ENCODE measurements around the gene EML6. TPM values are rescaled to one million over a fixed set of nuclear protein-coding genes. Genes with fewer than 3 reads are reported as not detected.
A peak's percentile ranks its signal among the peaks of the same experiment; 100 is the strongest.

Gene EML6
- total and polyA plus RNA-seq, 5 donors = 0.26 to 1.5 (median 0.72) TPM

DNA sequence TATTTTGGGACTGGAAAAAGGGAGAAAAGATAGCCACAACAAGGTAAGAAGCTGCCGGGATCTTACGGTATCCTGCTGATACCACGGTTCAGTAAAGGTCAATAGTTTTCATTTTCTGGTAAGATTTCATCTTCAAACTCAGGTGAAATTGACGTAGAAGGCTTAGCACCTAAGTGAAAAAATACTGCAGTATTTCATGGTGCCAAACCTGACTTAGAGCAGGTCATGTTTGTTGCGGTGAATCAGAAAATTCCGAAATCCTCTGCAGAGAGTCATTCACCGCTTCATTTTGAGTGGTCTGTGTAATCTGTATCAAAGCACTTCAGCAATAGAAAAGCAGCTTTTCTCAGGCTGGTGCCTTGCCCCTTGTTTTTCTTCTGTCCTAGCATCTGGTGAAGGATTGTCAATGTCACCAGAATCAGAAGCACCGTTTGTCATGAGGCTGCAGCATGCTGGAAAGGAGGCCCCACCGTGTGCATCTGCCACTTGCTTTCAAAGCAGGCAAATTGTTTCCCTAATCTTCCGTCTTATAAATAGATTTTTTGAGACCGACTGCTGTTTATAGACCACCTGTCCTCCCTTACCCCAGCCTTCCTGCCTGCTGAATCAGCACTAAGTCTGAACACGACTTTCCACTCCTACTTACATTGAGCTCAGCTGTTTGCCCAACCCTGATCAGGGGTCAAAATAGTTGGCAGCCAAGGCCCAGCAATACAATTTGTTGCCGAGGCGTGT lies 156.3 kb downstream of the EML6 start:
- no peak for ATAC-seq
- no peak overlapping the region for H3K4me3 ChIP-seq (ENCODE audit: low read length)
- H3K27ac ChIP-seq (ENCODE audit: low read length) = no peak overlapping the region
- DNase-seq = no peak
- intact Hi-C loops (cut with DNase I) = no loop called here
- H3K4me1 ChIP-seq (ENCODE audit: control insufficient read depth, insufficient read depth, low read length) = no peaks in the 10 kb centered on the region
- H3K27me3 ChIP-seq (ENCODE audit: control insufficient read depth, insufficient read depth) = no peaks in the 10 kb centered on the region
- H3K9me3 ChIP-seq (ENCODE audit: control insufficient read depth, low read length) = no peaks in the 10 kb centered on the region
- 68% methylated on average over 14 of the region's 14 CpGs for WGBS

DNA sequence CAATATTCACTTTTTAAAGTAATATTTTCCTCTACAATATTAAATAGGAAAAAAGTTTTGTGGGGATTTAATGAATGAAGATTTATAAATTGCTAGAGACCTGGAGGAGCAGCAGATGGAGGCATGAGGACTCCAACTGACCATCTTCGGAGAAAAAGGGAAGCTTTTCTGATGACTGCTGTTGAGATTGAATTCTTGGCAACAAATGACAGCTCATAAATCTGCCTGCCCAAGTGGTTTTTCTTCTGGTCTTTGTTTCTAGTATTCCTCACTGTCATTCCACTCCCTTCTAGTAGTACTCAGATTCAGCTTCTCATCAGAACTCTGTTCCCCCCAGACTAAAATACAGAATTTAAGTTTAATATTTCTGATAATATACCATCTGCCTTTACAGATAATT lies 157.0 kb downstream of the EML6 start:
- Histone ChIP-seq H3K9me3 (ENCODE audit: control insufficient read depth, low read length) (no peaks in the 10 kb centered on the region), H3K4me3 (ENCODE audit: low read length) (no peak overlapping the region), H3K27me3 (ENCODE audit: control insufficient read depth, insufficient read depth) (no peaks in the 10 kb centered on the region), H3K27ac (ENCODE audit: low read length) (no peak overlapping the region), H3K4me1 (ENCODE audit: control insufficient read depth, insufficient read depth, low read length) (no peaks in the 10 kb centered on the region)
- DNase-seq = no peak
- 55% methylated on average over 1 of the region's 1 CpG for WGBS
- no peak for ATAC-seq
- intact Hi-C loops (cut with DNase I) = no loop called here

DNA sequence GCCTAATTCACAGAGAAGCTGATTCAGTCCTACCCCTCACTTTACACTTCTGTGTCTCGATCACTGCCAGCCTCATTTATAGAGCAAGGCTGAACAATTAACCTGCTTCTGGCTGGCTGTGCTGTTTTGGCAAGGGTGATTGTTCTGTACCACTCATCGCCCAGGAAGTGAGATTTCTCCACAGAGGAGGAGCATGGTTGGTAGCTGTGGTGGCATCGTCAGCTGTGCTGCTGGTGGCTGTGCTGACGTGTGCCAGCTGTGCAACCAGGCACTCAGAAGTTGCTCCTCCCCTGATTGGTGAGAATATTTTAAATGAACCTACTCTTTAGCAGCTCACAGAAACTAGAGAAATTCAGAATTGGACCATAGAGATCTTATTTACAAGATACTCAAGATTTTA lies 158.3 kb downstream of the EML6 start:
- H3K4me3 ChIP-seq (ENCODE audit: low read length) = no peak overlapping the region
- DNase-seq = no peak
- intact Hi-C loops (cut with DNase I) = no loop called here
- peak; percentile 60 to 64 for ATAC-seq
- WGBS = 50% methylated on average over 4 of the region's 4 CpGs
- H3K9me3 ChIP-seq (ENCODE audit: control insufficient read depth, low read length) = no peaks in the 10 kb centered on the region
- H3K27ac ChIP-seq (ENCODE audit: low read length) = no peak overlapping the region
- no peaks in the 10 kb centered on the region for H3K4me1 ChIP-seq (ENCODE audit: control insufficient read depth, insufficient read depth, low read length)
- H3K27me3 ChIP-seq (ENCODE audit: control insufficient read depth, insufficient read depth) = no peaks in the 10 kb centered on the region

DNA sequence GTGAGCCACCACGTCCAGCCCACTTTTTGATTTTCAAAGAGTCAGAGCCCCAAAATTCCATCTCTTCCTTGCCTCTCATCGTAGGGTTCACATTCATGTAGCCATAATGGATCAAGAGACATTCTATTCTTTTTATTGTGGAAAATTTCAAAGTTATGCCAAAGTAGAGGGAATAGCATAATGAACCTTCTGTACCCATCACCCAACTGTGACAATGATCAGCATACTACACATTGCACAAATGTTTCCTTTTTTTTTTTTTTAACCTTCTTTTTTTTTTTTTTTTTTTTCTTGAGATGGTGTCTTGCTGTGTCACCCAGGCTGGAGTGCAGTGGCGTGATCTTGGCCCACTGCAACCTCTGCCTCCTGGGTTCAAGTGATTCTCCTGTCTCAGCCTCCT lies 162.4 kb downstream of the EML6 start:
- Histone ChIP-seq H3K4me3 (ENCODE audit: low read length) (no peak overlapping the region), H3K9me3 (ENCODE audit: control insufficient read depth, low read length) (no peaks in the 10 kb centered on the region), H3K27ac (ENCODE audit: low read length) (no peak overlapping the region), H3K4me1 (ENCODE audit: control insufficient read depth, insufficient read depth, low read length) (no peaks in the 10 kb centered on the region), H3K27me3 (ENCODE audit: control insufficient read depth, insufficient read depth) (no peaks in the 10 kb centered on the region)
- no peak for ATAC-seq
- intact Hi-C loops (cut with DNase I) = no loop called here
- 89% methylated on average over 3 of the region's 3 CpGs for WGBS
- no peak for DNase-seq

DNA sequence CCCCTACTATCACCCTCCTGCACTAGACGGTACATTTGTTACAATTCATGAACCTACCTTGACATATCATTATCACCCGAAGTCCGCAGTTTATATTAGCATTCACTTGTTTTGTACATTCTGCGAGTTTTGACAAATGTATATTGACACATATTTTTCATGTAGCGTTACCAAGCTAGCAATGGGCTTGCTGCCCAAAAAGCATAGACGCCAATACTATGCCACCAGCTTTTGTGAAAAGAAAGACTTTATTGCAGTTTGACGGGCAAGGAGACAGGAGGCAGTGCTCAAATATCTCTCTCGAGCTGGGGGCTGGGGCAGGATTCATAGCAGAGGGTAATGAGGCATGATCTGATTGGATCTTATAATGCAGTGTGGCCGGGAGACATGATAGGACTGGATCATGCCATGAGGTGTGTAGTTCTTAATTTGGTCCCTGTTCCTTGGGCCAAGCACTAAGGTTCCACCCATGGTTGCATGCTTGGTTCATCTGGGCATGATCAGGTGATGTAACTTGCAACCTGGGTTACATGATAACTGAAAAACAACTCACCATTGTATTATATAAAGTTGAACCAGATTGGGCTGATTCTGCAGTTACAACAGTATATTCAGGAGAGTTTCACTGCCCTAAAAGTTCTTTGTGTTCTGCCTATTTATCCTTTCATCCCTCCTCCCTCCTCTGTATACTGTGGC lies 164.5 kb downstream of the EML6 start:
- 85% methylated on average over 9 of the region's 9 CpGs for WGBS
- intact Hi-C loops (cut with DNase I) = no loop called here
- Histone ChIP-seq H3K27me3 (ENCODE audit: control insufficient read depth, insufficient read depth) (no peaks in the 10 kb centered on the region), H3K4me1 (ENCODE audit: control insufficient read depth, insufficient read depth, low read length) (no peaks in the 10 kb centered on the region), H3K4me3 (ENCODE audit: low read length) (no peak overlapping the region), H3K27ac (ENCODE audit: low read length) (no peak overlapping the region), H3K9me3 (ENCODE audit: control insufficient read depth, low read length) (no peaks in the 10 kb centered on the region)
- DNase-seq = no peak
- ATAC-seq = no peak

DNA sequence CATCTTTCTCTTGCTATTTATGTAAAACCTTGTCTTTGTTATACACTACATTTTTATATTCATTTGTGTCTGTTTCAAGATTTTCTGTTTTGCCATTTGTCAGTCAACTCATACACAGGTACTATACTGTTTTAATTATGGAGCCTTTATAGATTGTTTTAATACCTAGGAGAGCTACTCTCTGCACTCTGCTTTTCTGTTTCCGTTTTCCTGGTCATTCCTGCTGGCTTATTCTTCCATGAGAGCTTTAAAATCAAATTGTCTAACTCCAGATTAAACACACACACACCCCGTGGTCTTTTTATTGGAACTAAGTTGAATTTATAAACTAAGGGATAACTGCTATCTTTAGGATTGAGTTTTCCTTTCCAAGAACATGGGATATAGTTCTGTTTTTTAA lies 165.6 kb downstream of the EML6 start:
- Histone ChIP-seq H3K27me3 (ENCODE audit: control insufficient read depth, insufficient read depth) (no peaks in the 10 kb centered on the region), H3K4me1 (ENCODE audit: control insufficient read depth, insufficient read depth, low read length) (no peaks in the 10 kb centered on the region), H3K4me3 (ENCODE audit: low read length) (no peak overlapping the region), H3K27ac (ENCODE audit: low read length) (no peak overlapping the region), H3K9me3 (ENCODE audit: control insufficient read depth, low read length) (no peaks in the 10 kb centered on the region)
- ATAC-seq (no peak), DNase-seq (no peak)
- WGBS = 70% methylated on average over 2 of the region's 2 CpGs
- intact Hi-C loops (cut with DNase I) = no loop called here

DNA sequence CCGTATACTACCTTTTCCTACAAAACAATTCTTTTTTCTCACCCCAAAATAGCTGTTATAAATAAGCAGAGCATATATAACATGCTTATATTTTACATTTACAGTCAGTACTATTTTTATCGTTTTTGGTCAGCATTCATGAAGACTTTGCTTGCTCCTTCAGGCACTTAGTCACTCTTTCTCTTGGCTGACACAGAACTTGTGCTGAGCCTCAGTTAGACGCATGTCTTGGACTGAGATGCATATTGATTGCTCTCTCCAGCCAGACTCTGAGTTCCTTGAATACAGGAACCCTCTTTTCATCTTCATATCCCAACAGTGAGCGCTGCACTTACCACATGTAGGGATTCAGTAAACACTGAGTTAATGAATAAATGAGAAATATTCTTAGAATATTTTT lies 168.4 kb downstream of the EML6 start:
- intact Hi-C loops (cut with DNase I) = no loop called here
- H3K4me1 ChIP-seq (ENCODE audit: control insufficient read depth, insufficient read depth, low read length) = no peaks in the 10 kb centered on the region
- H3K9me3 ChIP-seq (ENCODE audit: control insufficient read depth, low read length) = no peaks in the 10 kb centered on the region
- no peak overlapping the region for H3K4me3 ChIP-seq (ENCODE audit: low read length)
- ATAC-seq (no peak), DNase-seq (no peak)
- no peaks in the 10 kb centered on the region for H3K27me3 ChIP-seq (ENCODE audit: control insufficient read depth, insufficient read depth)
- 66% methylated on average over 4 of the region's 4 CpGs for WGBS
- no peak overlapping the region for H3K27ac ChIP-seq (ENCODE audit: low read length)

DNA sequence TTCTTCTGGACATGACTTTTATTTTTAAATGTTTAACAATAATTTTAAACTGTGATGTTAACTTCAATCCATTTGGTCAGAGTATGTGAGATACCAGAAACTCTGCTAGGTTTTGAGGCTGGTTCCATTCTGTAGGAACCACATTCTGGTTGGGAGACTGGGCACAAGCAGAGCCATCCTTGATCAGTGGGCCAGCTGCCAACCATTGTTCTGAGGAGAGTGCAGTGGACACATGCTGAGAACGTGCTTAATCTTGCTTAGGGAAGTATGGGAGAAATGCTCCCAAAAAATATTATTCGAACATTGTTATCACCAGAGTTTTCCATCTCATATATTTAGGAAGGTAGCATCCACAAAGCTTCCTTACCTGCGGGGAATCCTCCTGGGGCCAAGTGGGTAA lies 171.0 kb downstream of the EML6 start:
- Histone ChIP-seq H3K4me3 (ENCODE audit: low read length) (no peak overlapping the region), H3K4me1 (ENCODE audit: control insufficient read depth, insufficient read depth, low read length) (no peaks in the 10 kb centered on the region), H3K27ac (ENCODE audit: low read length) (no peak overlapping the region), H3K9me3 (ENCODE audit: control insufficient read depth, low read length) (no peaks in the 10 kb centered on the region), H3K27me3 (ENCODE audit: control insufficient read depth, insufficient read depth) (no peaks in the 10 kb centered on the region)
- ATAC-seq (no peak), DNase-seq (peak in 1 of 3 donors; percentile 53)
- whole genome bisulfite sequencing = 64% methylated on average over 3 of the region's 3 CpGs
- intact Hi-C loops (cut with DNase I) = no loop called here

DNA sequence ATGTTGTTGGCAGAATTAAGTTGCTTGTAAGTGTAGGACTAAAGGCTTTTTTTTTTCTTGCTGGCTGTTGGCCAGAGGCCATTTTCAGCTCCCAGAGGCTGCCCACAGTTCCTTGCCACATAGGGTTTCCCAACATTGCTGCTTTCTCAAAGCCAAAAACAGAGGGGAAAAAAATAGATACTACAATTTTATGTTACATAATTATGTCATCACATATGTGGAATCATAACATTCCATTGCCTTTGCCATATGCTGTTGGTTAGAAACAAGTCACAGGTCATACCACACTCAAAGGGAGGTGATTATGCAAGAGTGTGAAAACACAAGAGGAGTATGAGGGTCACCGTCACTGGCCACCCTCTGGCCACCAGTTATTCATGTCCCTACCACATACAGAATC lies 172.3 kb downstream of the EML6 start:
- 91% methylated on average over 1 of the region's 1 CpG for WGBS
- no peak overlapping the region for H3K4me3 ChIP-seq (ENCODE audit: low read length)
- no peaks in the 10 kb centered on the region for H3K27me3 ChIP-seq (ENCODE audit: control insufficient read depth, insufficient read depth)
- no peaks in the 10 kb centered on the region for H3K4me1 ChIP-seq (ENCODE audit: control insufficient read depth, insufficient read depth, low read length)
- H3K27ac ChIP-seq (ENCODE audit: low read length) = no peak overlapping the region
- ATAC-seq (no peak), DNase-seq (no peak)
- intact Hi-C loops (cut with DNase I) = loop anchor here in 1 of 4 donors (5.0 kb wide), 1 partner anchor 282 kb away; no protein-coding TSS in a partner anchor
- H3K9me3 ChIP-seq (ENCODE audit: control insufficient read depth, low read length) = no peaks in the 10 kb centered on the region

DNA sequence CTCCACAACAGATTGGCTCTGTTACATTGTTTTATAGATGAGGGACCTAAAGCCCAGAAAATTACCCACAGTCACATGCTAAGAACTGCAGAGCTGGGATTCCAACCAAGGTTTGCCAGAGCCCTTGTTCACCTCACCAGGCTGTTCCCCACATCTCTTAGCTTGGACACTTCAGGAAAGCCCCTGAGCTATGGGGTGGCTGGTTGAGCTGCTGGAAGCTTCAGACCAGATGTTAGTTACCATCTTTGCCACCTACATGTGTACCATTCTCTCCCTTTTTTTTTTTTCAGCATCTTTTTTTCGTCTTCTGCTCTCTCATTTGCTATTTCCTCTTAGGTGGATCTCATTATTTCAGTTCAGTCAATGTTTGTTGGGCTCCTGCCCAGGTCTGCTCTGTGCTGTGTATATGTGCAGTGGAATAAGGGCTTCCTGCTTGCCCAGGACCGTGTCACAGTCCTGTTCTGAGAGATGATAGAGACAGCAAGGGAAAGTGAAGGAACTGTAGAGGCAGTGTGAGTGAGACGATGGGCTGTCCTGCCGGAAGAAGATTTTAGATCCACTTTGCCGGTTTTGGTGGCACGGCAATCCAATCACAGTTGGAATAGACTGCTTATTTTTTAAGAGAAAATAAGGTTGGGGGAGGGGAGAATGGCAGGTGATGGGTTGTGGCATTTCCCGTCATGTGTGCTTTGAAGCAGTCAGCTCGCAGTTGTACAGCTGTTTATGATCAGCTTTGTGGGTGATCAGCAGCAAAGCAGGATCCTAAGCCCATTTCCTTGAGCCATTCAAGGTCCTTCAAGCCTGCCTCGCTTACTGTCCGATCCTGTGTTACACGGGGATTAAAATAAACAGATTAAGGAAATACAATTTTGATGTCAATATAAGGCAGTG lies 174.2 kb downstream of the EML6 start:
- intact Hi-C loops (cut with DNase I) = loop anchor here in 1 of 4 donors (5.0 kb wide), 1 partner anchor 280 kb away; no protein-coding TSS in a partner anchor

More for the DNA sequence above, 174.2 kb downstream of the EML6 start:
- Histone ChIP-seq H3K27ac (ENCODE audit: low read length) (no peak overlapping the region), H3K4me1 (ENCODE audit: control insufficient read depth, insufficient read depth, low read length) (no peaks in the 10 kb centered on the region), H3K9me3 (ENCODE audit: control insufficient read depth, low read length) (no peaks in the 10 kb centered on the region), H3K27me3 (ENCODE audit: control insufficient read depth, insufficient read depth) (no peaks in the 10 kb centered on the region), H3K4me3 (ENCODE audit: low read length) (no peak overlapping the region)
- ATAC-seq (no peak), DNase-seq (no peak)
- 73% methylated on average over 11 of the region's 11 CpGs for WGBS

Data from right cardiac atrium (tissue), 5 donors.